NT2/D1 (cell line): ENCODE measurements around the gene B3GNT2.

ENCODE experiments used
- SUZ12 ChIP-seq: IDR thresholded peaks from 2 replicates; pipeline ENCODE4 v1.6.1; 2011; ENCODE audit not compliant: insufficient read length, insufficient read depth; ENCODE audit errors: extremely low read depth
- YY1 ChIP-seq: IDR thresholded peaks from 2 replicates; pipeline ENCODE4 v1.6.1; 2011; ENCODE audit not compliant: insufficient read length, insufficient read depth

- TF ChIP-seq YY1 = no peak
- TF ChIP-seq SUZ12 = no peak
These were observed 6.3 kb downstream of the B3GNT2 start for GRCh38 chr2:62202019-62202722.
